ENCODE measurements around the gene ALG6.

The ALG6 gene

GRCh38 chr1:63403386-63403785 lies 36.0 kb downstream of the ALG6 start:
- H3K27ac ChIP-seq (ENCODE audit: low read depth, low read length) = no peak overlapping the region
- H3K56ac ChIP-seq (ENCODE audit: low read length) = no peak overlapping the region
- H3K4me2 ChIP-seq (ENCODE audit: low read length) = no peak overlapping the region
- H2BK15ac ChIP-seq (replicated peaks; ENCODE audit: low read depth) = no peak overlapping the region
- H3K4me3 ChIP-seq (ENCODE audit: low read length) = no peak overlapping the region
- H2AK5ac ChIP-seq (ENCODE audit: low read length) = no peak overlapping the region
- H2BK5ac ChIP-seq (ENCODE audit: low read length) = no peak overlapping the region
- no peak overlapping the region for H3K9ac ChIP-seq (ENCODE audit: low read length)
- no peaks in the 10 kb centered on the region for H3K4me1 ChIP-seq (ENCODE audit: control insufficient read depth, low read depth, low read length)
- no peak overlapping the region for H3K4ac ChIP-seq (ENCODE audit: low read depth, low read length)
- WGBS (ENCODE audit: extremely low coverage, insufficient coverage, low lambda C conversion rate) = no CpG with 5 or more reads among the region's 3 CpGs
- H4K5ac ChIP-seq (ENCODE audit: low read length) = no peak overlapping the region
- H4K8ac ChIP-seq (ENCODE audit: low read depth, low read length) = no peak overlapping the region
- no peaks in the 10 kb centered on the region for H3K36me3 ChIP-seq (ENCODE audit: control insufficient read depth, insufficient read depth, low read length)
- H3K27me3 ChIP-seq (ENCODE audit: insufficient read depth, low read length, poor library complexity) = no peaks in the 10 kb centered on the region
- H2BK120ac ChIP-seq (ENCODE audit: low read depth, low read length) = no peak overlapping the region
- no peak overlapping the region for H3K18ac ChIP-seq (ENCODE audit: low read length)
- no peaks in the 10 kb centered on the region for H3K79me2 ChIP-seq (ENCODE audit: control insufficient read depth, insufficient read depth, low read length)
- no peaks in the 10 kb centered on the region for H3K79me1 ChIP-seq (ENCODE audit: low read length)
- H3K23ac ChIP-seq (ENCODE audit: low read length) = no peak overlapping the region
- DNase-seq = no peak

GRCh38 chr1:63405021-63405420 lies 37.6 kb downstream of the ALG6 start:
- Histone ChIP-seq H3K36me3 (ENCODE audit: control insufficient read depth, insufficient read depth, low read length) (no peaks in the 10 kb centered on the region), H3K4me3 (ENCODE audit: low read length) (no peak overlapping the region), H3K27me3 (ENCODE audit: insufficient read depth, low read length, poor library complexity) (no peaks in the 10 kb centered on the region), H3K79me1 (ENCODE audit: low read length) (no peaks in the 10 kb centered on the region), H3K56ac (ENCODE audit: low read length) (no peak overlapping the region), H2BK15ac (replicated peaks; ENCODE audit: low read depth) (no peak overlapping the region), H2BK5ac (ENCODE audit: low read length) (no peak overlapping the region), H2AK5ac (ENCODE audit: low read length) (no peak overlapping the region), H3K9ac (ENCODE audit: low read length) (no peak overlapping the region), H3K27ac (ENCODE audit: low read depth, low read length) (no peak overlapping the region), H2BK120ac (ENCODE audit: low read depth, low read length) (no peak overlapping the region), H3K4me1 (ENCODE audit: control insufficient read depth, low read depth, low read length) (no peaks in the 10 kb centered on the region), H3K23ac (ENCODE audit: low read length) (no peak overlapping the region), H3K4ac (ENCODE audit: low read depth, low read length) (no peak overlapping the region), H3K18ac (ENCODE audit: low read length) (no peak overlapping the region), H4K8ac (ENCODE audit: low read depth, low read length) (no peak overlapping the region), H4K5ac (ENCODE audit: low read length) (no peak overlapping the region), H3K4me2 (ENCODE audit: low read length) (no peak overlapping the region), H3K79me2 (ENCODE audit: control insufficient read depth, insufficient read depth, low read length) (no peaks in the 10 kb centered on the region)
- DNase-seq = peak; percentile 13

- H3K4ac ChIP-seq (ENCODE audit: low read depth, low read length) = no peak overlapping the region
- H3K23ac ChIP-seq (ENCODE audit: low read length) = no peak overlapping the region
- H3K36me3 ChIP-seq (ENCODE audit: control insufficient read depth, insufficient read depth, low read length) = no peaks in the 10 kb centered on the region
- no peak for DNase-seq
- no peaks in the 10 kb centered on the region for H3K27me3 ChIP-seq (ENCODE audit: insufficient read depth, low read length, poor library complexity)
- no peak overlapping the region for H2AK5ac ChIP-seq (ENCODE audit: low read length)
- no peak overlapping the region for H4K8ac ChIP-seq (ENCODE audit: low read depth, low read length)
- no peak overlapping the region for H2BK5ac ChIP-seq (ENCODE audit: low read length)
- no peak overlapping the region for H2BK120ac ChIP-seq (ENCODE audit: low read depth, low read length)
- H3K9ac ChIP-seq (ENCODE audit: low read length) = no peak overlapping the region
- H3K79me1 ChIP-seq (ENCODE audit: low read length) = no peaks in the 10 kb centered on the region
- no peak overlapping the region for H3K4me3 ChIP-seq (ENCODE audit: low read length)
- H3K27ac ChIP-seq (ENCODE audit: low read depth, low read length) = no peak overlapping the region
- no peak overlapping the region for H3K4me2 ChIP-seq (ENCODE audit: low read length)
- H4K5ac ChIP-seq (ENCODE audit: low read length) = no peak overlapping the region
- H3K18ac ChIP-seq (ENCODE audit: low read length) = no peak overlapping the region
- no peaks in the 10 kb centered on the region for H3K4me1 ChIP-seq (ENCODE audit: control insufficient read depth, low read depth, low read length)
- no peak overlapping the region for H3K56ac ChIP-seq (ENCODE audit: low read length)
- no peaks in the 10 kb centered on the region for H3K79me2 ChIP-seq (ENCODE audit: control insufficient read depth, insufficient read depth, low read length)
- H2BK15ac ChIP-seq (replicated peaks; ENCODE audit: low read depth) = no peak overlapping the region
Observed at GRCh38 chr1:63405987-63406386, 38.6 kb downstream of the ALG6 start.

GRCh38 chr1:63407002-63407401 lies 39.6 kb downstream of the ALG6 start:
- Histone ChIP-seq H3K4me3 (ENCODE audit: low read length) (no peak overlapping the region), H4K8ac (ENCODE audit: low read depth, low read length) (no peak overlapping the region), H3K4ac (ENCODE audit: low read depth, low read length) (no peak overlapping the region), H2BK120ac (ENCODE audit: low read depth, low read length) (no peak overlapping the region), H3K18ac (ENCODE audit: low read length) (no peak overlapping the region), H3K9ac (ENCODE audit: low read length) (no peak overlapping the region), H3K36me3 (ENCODE audit: control insufficient read depth, insufficient read depth, low read length) (no peaks in the 10 kb centered on the region), H3K27me3 (ENCODE audit: insufficient read depth, low read length, poor library complexity) (no peaks in the 10 kb centered on the region), H2BK5ac (ENCODE audit: low read length) (no peak overlapping the region), H4K5ac (ENCODE audit: low read length) (no peak overlapping the region), H3K79me1 (ENCODE audit: low read length) (no peaks in the 10 kb centered on the region), H3K4me2 (ENCODE audit: low read length) (no peak overlapping the region), H3K4me1 (ENCODE audit: control insufficient read depth, low read depth, low read length) (no peaks in the 10 kb centered on the region), H3K23ac (ENCODE audit: low read length) (no peak overlapping the region), H2BK15ac (replicated peaks; ENCODE audit: low read depth) (no peak overlapping the region), H3K27ac (ENCODE audit: low read depth, low read length) (no peak overlapping the region), H3K79me2 (ENCODE audit: control insufficient read depth, insufficient read depth, low read length) (no peaks in the 10 kb centered on the region), H3K56ac (ENCODE audit: low read length) (no peak overlapping the region), H2AK5ac (ENCODE audit: low read length) (no peak overlapping the region)
- no peak for DNase-seq

GRCh38 chr1:63408331-63408730 lies 40.9 kb downstream of the ALG6 start:
- H3K27ac ChIP-seq (ENCODE audit: low read depth, low read length) = no peak overlapping the region
- H3K9ac ChIP-seq (ENCODE audit: low read length) = no peak overlapping the region
- H2BK5ac ChIP-seq (ENCODE audit: low read length) = no peak overlapping the region
- no peaks in the 10 kb centered on the region for H3K4me1 ChIP-seq (ENCODE audit: control insufficient read depth, low read depth, low read length)
- H3K36me3 ChIP-seq (ENCODE audit: control insufficient read depth, insufficient read depth, low read length) = no peaks in the 10 kb centered on the region
- no peak overlapping the region for H3K4me2 ChIP-seq (ENCODE audit: low read length)
- no peaks in the 10 kb centered on the region for H3K79me2 ChIP-seq (ENCODE audit: control insufficient read depth, insufficient read depth, low read length)
- H4K5ac ChIP-seq (ENCODE audit: low read length) = no peak overlapping the region
- H3K79me1 ChIP-seq (ENCODE audit: low read length) = no peaks in the 10 kb centered on the region
- H3K23ac ChIP-seq (ENCODE audit: low read length) = no peak overlapping the region
- H3K4ac ChIP-seq (ENCODE audit: low read depth, low read length) = no peak overlapping the region
- no peak overlapping the region for H2BK15ac ChIP-seq (replicated peaks; ENCODE audit: low read depth)
- no peak for DNase-seq
- no peak overlapping the region for H4K8ac ChIP-seq (ENCODE audit: low read depth, low read length)
- no peak overlapping the region for H2AK5ac ChIP-seq (ENCODE audit: low read length)
- H2BK120ac ChIP-seq (ENCODE audit: low read depth, low read length) = no peak overlapping the region
- H3K27me3 ChIP-seq (ENCODE audit: insufficient read depth, low read length, poor library complexity) = no peaks in the 10 kb centered on the region
- H3K18ac ChIP-seq (ENCODE audit: low read length) = no peak overlapping the region
- no CpG with 5 or more reads among the region's 4 CpGs for WGBS (ENCODE audit: extremely low coverage, insufficient coverage, low lambda C conversion rate)
- no peak overlapping the region for H3K4me3 ChIP-seq (ENCODE audit: low read length)
- no peak overlapping the region for H3K56ac ChIP-seq (ENCODE audit: low read length)

- no peaks in the 10 kb centered on the region for H3K27me3 ChIP-seq (ENCODE audit: insufficient read depth, low read length, poor library complexity)
- no peaks in the 10 kb centered on the region for H3K36me3 ChIP-seq (ENCODE audit: control insufficient read depth, insufficient read depth, low read length)
- H4K8ac ChIP-seq (ENCODE audit: low read depth, low read length) = no peak overlapping the region
- H3K4me2 ChIP-seq (ENCODE audit: low read length) = no peak overlapping the region
- no peaks in the 10 kb centered on the region for H3K79me1 ChIP-seq (ENCODE audit: low read length)
- no peak overlapping the region for H2AK5ac ChIP-seq (ENCODE audit: low read length)
- no peaks in the 10 kb centered on the region for H3K79me2 ChIP-seq (ENCODE audit: control insufficient read depth, insufficient read depth, low read length)
- no peak for DNase-seq
- no peak overlapping the region for H3K27ac ChIP-seq (ENCODE audit: low read depth, low read length)
- H2BK120ac ChIP-seq (ENCODE audit: low read depth, low read length) = no peak overlapping the region
- no peaks in the 10 kb centered on the region for H3K4me1 ChIP-seq (ENCODE audit: control insufficient read depth, low read depth, low read length)
- H3K18ac ChIP-seq (ENCODE audit: low read length) = no peak overlapping the region
- WGBS (ENCODE audit: extremely low coverage, insufficient coverage, low lambda C conversion rate) = no CpG with 5 or more reads among the region's 2 CpGs
- no peak overlapping the region for H2BK15ac ChIP-seq (replicated peaks; ENCODE audit: low read depth)
- no peak overlapping the region for H4K5ac ChIP-seq (ENCODE audit: low read length)
- H2BK5ac ChIP-seq (ENCODE audit: low read length) = no peak overlapping the region
- no peak overlapping the region for H3K23ac ChIP-seq (ENCODE audit: low read length)
- H3K56ac ChIP-seq (ENCODE audit: low read length) = no peak overlapping the region
- no peak overlapping the region for H3K4me3 ChIP-seq (ENCODE audit: low read length)
- H3K9ac ChIP-seq (ENCODE audit: low read length) = no peak overlapping the region
- no peak overlapping the region for H3K4ac ChIP-seq (ENCODE audit: low read depth, low read length)
Observed at GRCh38 chr1:63411066-63411465, 43.6 kb downstream of the ALG6 start.

Data from mesendoderm (in vitro differentiated cells).